SK-N-SH (cell line): Measurements from ENCODE around the gene PRL. TPM values are rescaled to one million over a fixed set of nuclear protein-coding genes. Genes with fewer than 3 reads are reported as not detected.

Source experiments
- CTCF ChIA-PET: fragments of 300-600, 350-600 bp; formaldehyde crosslinking; extraction: SDS; loops from one replicate; lab custom pipeline; 2021; lab: Yijun Ruan, JAX
- POLR2A ChIA-PET: fragments of 350-600 bp; sonication (Branson Sonifier 250); formaldehyde crosslinking; extraction: SDS; loops from one replicate; lab custom pipeline; 2020; ENCODE audit warnings: antibody characterized with exemption, inconsistent platforms; lab: Yijun Ruan, JAX
- DNase-seq: peaks from one replicate; pipeline ENCODE4 v3.0.0; 2012
- H2AFZ ChIP-seq: fragments of 200-600 bp; sonication (generic); 2 replicates; pipeline ENCODE4 v1.8.1; 2016; ENCODE audit warnings: antibody characterized with exemption, mild to moderate bottlenecking, low read depth
- H3F3A ChIP-seq: fragments of 200-600 bp; sonication (generic); replicated peaks from 2 replicates; pipeline ENCODE3; 2016; ENCODE audit warnings: antibody characterized with exemption, mild to moderate bottlenecking; ENCODE audit not compliant: insufficient read depth
- H3K27ac ChIP-seq, 2 experiments: fragments of 200-500 bp in 1 of 2; fragments of 200-600 bp in 1 of 2; sonication (Bioruptor generic) in 1 of 2; sonication (generic), shearing (Covaris generic) in 1 of 2; 2 replicates each; pipeline versions ENCODE4 v1.5.1 to v1.6.1; 2014 to 2016; ENCODE audit warnings: low read depth in 2 of 2, inconsistent platforms in 1 of 2, low read length in 1 of 2, mild to moderate bottlenecking in 1 of 2, mixed read lengths in 1 of 2
- H3K27me3 ChIP-seq: fragments of 200-600 bp; sonication (generic), shearing (Covaris generic); 2 replicates; pipeline ENCODE4 v1.6.1; 2016; ENCODE audit warnings: mixed run types; ENCODE audit not compliant: insufficient read depth
- H3K36me3 ChIP-seq, 2 experiments: fragments of 200-500 bp in 1 of 2; fragments of 200-600 bp in 1 of 2; sonication (Bioruptor generic) in 1 of 2; sonication (generic) in 1 of 2; replicated peaks in 1 of 2; 2 replicates each; pipeline versions ENCODE3 to v1.5.1; 2014 to 2016; ENCODE audit warnings: low read length in 1 of 2, mild to moderate bottlenecking in 1 of 2; ENCODE audit not compliant: insufficient read depth in 2 of 2, control insufficient read depth in 1 of 2
- H3K4me1 ChIP-seq, 2 experiments: fragments of 200-500 bp in 1 of 2; fragments of 200-600 bp in 1 of 2; sonication (Bioruptor generic) in 1 of 2; sonication (generic), shearing (Covaris generic) in 1 of 2; 2 replicates each; pipeline versions ENCODE4 v1.5.1 to v1.6.1; 2014 to 2016; ENCODE audit warnings: low read depth in 1 of 2, low read length in 1 of 2, mixed run types in 1 of 2; ENCODE audit not compliant: insufficient read depth in 2 of 2, control insufficient read depth in 1 of 2
- H3K4me2 ChIP-seq: fragments of 200-600 bp; sonication (generic), shearing (Covaris generic); 2 replicates; pipeline ENCODE4 v1.6.1; 2017; ENCODE audit warnings: mixed run types
- H3K4me3 ChIP-seq, 2 experiments: fragments of 200-500 bp in 1 of 2; fragments of 200-600 bp in 1 of 2; sonication (Bioruptor generic) in 1 of 2; sonication (generic), shearing (Covaris generic) in 1 of 2; 2 replicates each; pipeline versions ENCODE4 v1.5.1 to v1.8.1; 2014 to 2016; ENCODE audit warnings: low read depth in 2 of 2, inconsistent platforms in 1 of 2, low read length in 1 of 2, mild to moderate bottlenecking in 1 of 2, mixed read lengths in 1 of 2, moderate library complexity in 1 of 2
- H3K79me2 ChIP-seq: fragments of 200-600 bp; sonication (generic); 2 replicates; pipeline ENCODE4 v1.8.1; 2017; ENCODE audit warnings: mild to moderate bottlenecking; ENCODE audit not compliant: insufficient read depth
- H3K9ac ChIP-seq: fragments of 200-600 bp; sonication (generic); 2 replicates; pipeline ENCODE4 v1.6.1; 2017; ENCODE audit warnings: mixed run types
- H3K9me2 ChIP-seq: fragments of 200-600 bp; sonication (generic); 2 replicates; pipeline ENCODE4 v1.6.1; 2017; ENCODE audit warnings: mixed run types
- H3K9me3 ChIP-seq: fragments of 200-600 bp; sonication (generic); 2 replicates; pipeline ENCODE4 v1.6.1; 2017; ENCODE audit warnings: mixed run types, mild to moderate bottlenecking, moderate library complexity
- H4K20me1 ChIP-seq: fragments of 200-600 bp; sonication (generic); 2 replicates; pipeline ENCODE4 v1.6.1; 2017; ENCODE audit warnings: mild to moderate bottlenecking, mixed run types; ENCODE audit not compliant: insufficient read depth
- CHD2 ChIP-seq: fragments of 150-350 bp; IDR thresholded peaks from 2 replicates; pipeline ENCODE4 v1.6.1; 2018; ENCODE audit warnings: low read length; ENCODE audit not compliant: partially characterized antibody
- EP300 ChIP-seq, 2 experiments: IDR thresholded peaks; 2 replicates each; pipeline versions ENCODE4 v1.4.0 to v1.6.1; 2012; ENCODE audit warnings: borderline replicate concordance in 1 of 2, low read depth in 1 of 2, low read length in 1 of 2
- FOSL2 ChIP-seq: IDR thresholded peaks from 2 replicates; pipeline ENCODE4 v1.4.0; 2012; ENCODE audit warnings: low read depth, mild to moderate bottlenecking, moderate library complexity, borderline replicate concordance
- GATA2 ChIP-seq: sonication (generic); formaldehyde crosslinking; IDR thresholded peaks from 2 replicates; pipeline ENCODE4 v1.5.0; 2020; ENCODE audit warnings: mild to moderate bottlenecking, missing genetic modification reagents
- RAD21 ChIP-seq: IDR thresholded peaks from 2 replicates; pipeline ENCODE4 v1.6.1; 2012; ENCODE audit warnings: mild to moderate bottlenecking, low read length
- SIN3A ChIP-seq: IDR thresholded peaks from 2 replicates; pipeline ENCODE4 v1.6.1; 2012; ENCODE audit warnings: low read depth, mild to moderate bottlenecking, low read length, moderate library complexity, borderline replicate concordance
- TCF12 ChIP-seq: IDR thresholded peaks from 2 replicates; pipeline ENCODE4 v1.4.0; 2012
- WGBS: methylation state at CpG from one replicate; pipeline ENCODE4 v1.1.6; 2017; ENCODE audit warnings: low lambda C conversion rate; 5-methylcytosine and 5-hydroxymethylcytosine counted together
- polyA plus RNA-seq, 3 experiments: library from polyadenylated mRNA; depleted of rRNA; stranded (reverse); fragments of >200 nt; gene quantifications; 2 replicates each; pipeline ENCODE4 v1.2.3, GENCODE V29; 2012
- TF ChIP-seq, protein P1 (sequence below): IDR thresholded peaks from 2 replicates; pipeline ENCODE4; 2012
- TF ChIP-seq, protein P2 (sequence below): IDR thresholded peaks from 2 replicates; pipeline ENCODE4 v1.4.0; 2012; ENCODE audit warnings: low read depth

PRL gene
- polyA plus RNA-seq, 1 of the 3 experiments (the other 2 are of a cell fraction) = not detected

DNA sequence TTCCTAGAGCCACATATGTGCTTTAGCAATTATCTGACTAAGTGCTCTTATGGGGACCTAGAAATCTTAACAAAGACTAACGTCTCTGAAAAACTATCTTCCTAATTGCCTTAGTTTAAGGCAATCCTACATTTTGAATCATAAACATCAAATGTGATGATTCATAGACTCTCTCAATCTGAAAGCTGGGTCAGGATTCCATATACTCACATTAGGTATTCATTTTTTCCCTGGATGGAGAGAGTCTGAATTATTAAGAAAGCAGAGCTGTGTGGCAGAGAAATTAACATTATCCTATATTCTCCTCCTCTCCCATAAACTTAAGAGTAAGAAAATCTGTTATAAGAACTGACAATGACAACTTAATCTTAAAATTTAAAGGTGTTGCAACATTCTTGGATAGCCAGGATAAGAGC lies 1.6 kb upstream of the PRL start:
- H3K27ac ChIP-seq = peak overlapping the region in 1 of 2 experiments; percentile 1; a peak in 1 of 4 replicates
- CTCF ChIA-PET = no interaction called here
- peak; percentile 37; the same call in 1 of the 2 replicates for TF ChIP-seq FOSL2
- TF ChIP-seq, protein P1, sequence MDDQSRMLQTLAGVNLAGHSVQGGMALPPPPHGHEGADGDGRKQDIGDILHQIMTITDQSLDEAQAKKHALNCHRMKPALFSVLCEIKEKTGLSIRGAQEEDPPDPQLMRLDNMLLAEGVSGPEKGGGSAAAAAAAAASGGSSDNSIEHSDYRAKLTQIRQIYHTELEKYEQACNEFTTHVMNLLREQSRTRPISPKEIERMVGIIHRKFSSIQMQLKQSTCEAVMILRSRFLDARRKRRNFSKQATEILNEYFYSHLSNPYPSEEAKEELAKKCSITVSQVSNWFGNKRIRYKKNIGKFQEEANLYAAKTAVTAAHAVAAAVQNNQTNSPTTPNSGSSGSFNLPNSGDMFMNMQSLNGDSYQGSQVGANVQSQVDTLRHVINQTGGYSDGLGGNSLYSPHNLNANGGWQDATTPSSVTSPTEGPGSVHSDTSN = no peak
- peaks cover 3% of the 10 kb centered on the region for H3F3A ChIP-seq
- no peaks in the 10 kb centered on the region for H3K9me3 ChIP-seq
- DNase-seq = no peak
- H3K79me2 ChIP-seq = no peaks in the 10 kb centered on the region
- no peaks in the 10 kb centered on the region for H3K36me3 ChIP-seq
- no peaks in the 10 kb centered on the region for H3K27me3 ChIP-seq
- WGBS = 13% methylated on average over 1 of the region's 1 CpG
- H4K20me1 ChIP-seq = no peaks in the 10 kb centered on the region
- H3K4me1 ChIP-seq = peaks cover 0 to 17% of the 10 kb centered on the region in 2 experiments; a peak in 2 of 4 replicates
- H3K9ac ChIP-seq = no peak overlapping the region
- H2AFZ ChIP-seq = no peak overlapping the region
- no peak overlapping the region for H3K4me3 ChIP-seq
- H3K4me2 ChIP-seq = no peak overlapping the region
- H3K9me2 ChIP-seq = no peaks in the 10 kb centered on the region
- POLR2A ChIA-PET = no interaction called here

DNA sequence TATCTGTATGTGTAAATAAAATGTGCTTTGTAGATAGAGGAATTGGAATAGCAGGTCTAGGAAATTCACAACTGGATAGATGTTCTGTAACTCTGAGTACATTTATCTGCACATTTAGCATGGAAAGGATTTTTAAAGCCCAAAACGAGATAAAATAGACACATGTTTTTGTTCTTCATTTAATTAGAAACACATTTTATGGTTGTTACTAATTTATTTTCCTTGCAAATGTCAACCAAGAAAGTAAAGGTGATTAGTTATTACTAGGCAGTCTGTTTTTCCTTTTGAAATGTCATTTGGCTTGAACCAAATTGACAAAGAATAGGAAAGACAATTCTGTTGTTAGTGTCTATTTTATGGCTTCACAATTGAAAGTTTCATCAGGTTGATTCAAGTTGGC lies 769 bp downstream of the PRL start:
- H4K20me1 ChIP-seq = no peaks in the 10 kb centered on the region
- H3K4me1 ChIP-seq = peaks cover 0 to 17% of the 10 kb centered on the region in 2 experiments; a peak in 2 of 4 replicates
- H3K4me3 ChIP-seq = no peak overlapping the region
- H3F3A ChIP-seq = peaks cover 3% of the 10 kb centered on the region
- WGBS = 17% methylated on average over 1 of the region's 1 CpG
- POLR2A ChIA-PET = no interaction called here
- H3K9me2 ChIP-seq = no peaks in the 10 kb centered on the region
- H3K27me3 ChIP-seq = no peaks in the 10 kb centered on the region
- no peaks in the 10 kb centered on the region for H3K36me3 ChIP-seq
- CTCF ChIA-PET = no interaction called here
- no peak overlapping the region for H3K4me2 ChIP-seq
- no peak overlapping the region for H3K9ac ChIP-seq
- H3K27ac ChIP-seq = peak overlapping the region in 1 of 2 experiments; percentile 92; a peak in 2 of 4 replicates
- no peaks in the 10 kb centered on the region for H3K9me3 ChIP-seq
- no peak overlapping the region for H2AFZ ChIP-seq
- H3K79me2 ChIP-seq = no peaks in the 10 kb centered on the region
- DNase-seq = peak; percentile 26
- TF ChIP-seq EP300 (IDR thresholded peaks at IDR 0.05; ENCODE audit: borderline replicate concordance in 1 of 2, low read depth in 1 of 2, low read length in 1 of 2) (peak in 1 of 2 experiments; percentile 84; a peak in 1 of 4 replicates), RAD21 (peak; percentile 29), GATA2 (CRISPR knock-in tag) (peak; percentile 75), TCF12 (peak; percentile 50; the same call in 1 of the 2 replicates), SIN3A (no peak), CHD2 (peak; percentile 34)
- TF ChIP-seq, protein P1 = 0 out of 2 replicates have a peak, but pooled peaks have one; percentile 15
- TF ChIP-seq, protein P2, sequence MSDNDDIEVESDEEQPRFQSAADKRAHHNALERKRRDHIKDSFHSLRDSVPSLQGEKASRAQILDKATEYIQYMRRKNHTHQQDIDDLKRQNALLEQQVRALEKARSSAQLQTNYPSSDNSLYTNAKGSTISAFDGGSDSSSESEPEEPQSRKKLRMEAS = no peak
